Activated naive CD4-positive, alpha-beta T cell treated with anti-CD3 and anti-CD28 coated beads, Interleukin-2, amount 10 ng/mL, durations not matched to agents 7 days and 5 days (primary cell): ENCODE data around the gene RALA.
A peak's percentile ranks its signal among the peaks of the same experiment; 100 is the strongest.
"Not testable (repeated sequence)": the region's sequence is repeated elsewhere in the genome, so short reads cannot be mapped to it uniquely, and the experiment has no call there.

Experiments used
- CTCF ChIA-PET: fragments of 350-600 bp; sonication (Branson Sonifier 250); formaldehyde crosslinking; loops from one replicate; lab custom pipeline; 2021; ENCODE audit warnings: antibody characterized with exemption; lab: Charles Lee
- DNase-seq: peaks from one replicate; pipeline ENCODE4 v3.0.0-alpha.2; 2020
- H3K27ac Mint-ChIP-seq: one replicate; pipeline ENCODE4 v1.8.0; 2021; ENCODE audit warnings: mild to moderate bottlenecking, moderate library complexity, mixed read lengths
- H3K27me3 Mint-ChIP-seq: one replicate; pipeline ENCODE4 v1.8.0; 2021; ENCODE audit warnings: mild to moderate bottlenecking, mixed read lengths
- H3K36me3 Mint-ChIP-seq: one replicate; pipeline ENCODE4 v1.8.0; 2021; ENCODE audit warnings: mixed read lengths
- H3K4me1 Mint-ChIP-seq: one replicate; pipeline ENCODE4 v1.8.0; 2021; ENCODE audit warnings: mixed read lengths
- H3K4me3 Mint-ChIP-seq: one replicate; pipeline ENCODE4 v1.8.0; 2021; ENCODE audit warnings: mild to moderate bottlenecking, moderate library complexity, mixed read lengths
- H3K9me3 Mint-ChIP-seq: one replicate; pipeline ENCODE4 v1.8.0; 2021; ENCODE audit warnings: mixed read lengths

The RALA gene

DNA sequence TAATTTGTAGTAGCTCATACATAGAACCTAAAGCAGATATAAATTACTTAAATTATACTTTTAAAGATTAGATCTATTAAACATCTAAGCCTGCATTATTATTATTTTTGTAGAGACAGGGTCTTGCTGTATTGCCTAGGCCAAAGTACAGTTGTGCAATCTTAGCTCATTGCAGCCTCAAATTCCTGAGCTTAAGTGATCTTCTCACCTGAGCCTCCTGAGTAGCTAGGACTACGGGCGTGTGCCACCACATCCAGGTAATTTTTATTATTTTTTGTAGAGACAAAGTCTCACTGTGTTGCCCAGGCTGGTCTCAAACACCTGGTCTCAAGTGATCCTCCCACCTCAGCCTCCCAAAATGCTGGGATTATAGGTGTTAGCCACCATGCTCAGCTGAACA lies 46.7 kb downstream of the RALA start:
- CTCF ChIA-PET, result interaction anchor here (1.4 kb wide), 1 partner anchor 92 kb away, joined by 4 read pairs; no protein-coding TSS in a partner anchor
- peaks cover 12% of the 10 kb centered on the region for H3K36me3 Mint-ChIP-seq
- H3K4me3 Mint-ChIP-seq, result no peak overlapping the region
- no peak for DNase-seq
- H3K27me3 Mint-ChIP-seq, result no peaks in the 10 kb centered on the region
- no peak overlapping the region for H3K27ac Mint-ChIP-seq
- no peaks in the 10 kb centered on the region for H3K9me3 Mint-ChIP-seq
- peaks cover 5% of the 10 kb centered on the region for H3K4me1 Mint-ChIP-seq

DNA sequence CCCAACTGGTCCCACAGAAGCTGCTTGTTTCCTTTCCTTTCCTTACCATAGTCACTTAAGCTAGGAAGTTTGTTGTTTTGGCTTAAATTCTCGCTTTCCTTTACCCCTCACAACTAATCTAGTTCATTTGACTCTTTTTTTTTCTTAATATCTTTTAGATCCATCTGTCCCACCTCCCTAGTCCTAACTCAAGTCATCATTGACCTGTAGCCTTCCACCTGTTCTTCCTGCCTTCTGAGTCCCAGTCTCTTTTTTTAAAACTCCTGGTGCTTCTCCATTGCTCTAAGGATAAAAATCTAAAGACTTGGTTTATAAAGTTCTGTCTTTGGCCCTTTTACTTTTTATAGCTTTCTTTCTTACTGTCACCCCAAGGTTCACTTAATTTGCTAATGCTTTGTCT lies 47.6 kb downstream of the RALA start:
- Mint-ChIP-seq H3K27me3 (no peaks in the 10 kb centered on the region), H3K4me1 (peaks cover 5% of the 10 kb centered on the region), H3K4me3 (no peak overlapping the region), H3K36me3 (peaks cover 17% of the 10 kb centered on the region), H3K27ac (no peak overlapping the region), H3K9me3 (no peaks in the 10 kb centered on the region)
- CTCF ChIA-PET, result interaction anchor here (1.4 kb wide), 1 partner anchor 93 kb away, joined by 4 read pairs; no protein-coding TSS in a partner anchor
- no peak for DNase-seq

DNA sequence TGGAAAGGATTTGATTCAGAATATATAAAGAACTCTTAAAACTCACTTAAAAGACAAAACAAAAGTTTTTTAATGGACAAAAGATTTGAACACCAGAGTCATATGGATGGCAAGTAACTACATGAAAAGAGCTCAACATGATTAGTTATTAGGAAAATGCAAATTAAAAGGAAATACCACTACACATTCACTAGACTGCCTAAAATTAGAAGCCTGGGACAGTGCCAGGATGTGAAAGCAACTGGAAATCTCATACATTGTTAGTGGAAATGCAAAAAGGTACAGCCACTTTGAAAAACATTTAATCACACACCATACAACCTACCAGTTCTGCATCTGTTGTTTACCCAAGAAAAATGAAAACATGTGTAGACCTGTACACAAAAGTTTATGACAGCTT lies 48.8 kb downstream of the RALA start:
- CTCF ChIA-PET, result interaction anchor here (1.1 kb wide), 1 partner anchor 74 kb away, joined by 3 read pairs; no protein-coding TSS in a partner anchor
- Mint-ChIP-seq H3K27me3 (no peaks in the 10 kb centered on the region), H3K27ac (no peak overlapping the region), H3K9me3 (no peaks in the 10 kb centered on the region), H3K4me3 (no peak overlapping the region), H3K4me1 (peaks cover 5% of the 10 kb centered on the region), H3K36me3 (peaks cover 24% of the 10 kb centered on the region)
- no peak for DNase-seq

DNA sequence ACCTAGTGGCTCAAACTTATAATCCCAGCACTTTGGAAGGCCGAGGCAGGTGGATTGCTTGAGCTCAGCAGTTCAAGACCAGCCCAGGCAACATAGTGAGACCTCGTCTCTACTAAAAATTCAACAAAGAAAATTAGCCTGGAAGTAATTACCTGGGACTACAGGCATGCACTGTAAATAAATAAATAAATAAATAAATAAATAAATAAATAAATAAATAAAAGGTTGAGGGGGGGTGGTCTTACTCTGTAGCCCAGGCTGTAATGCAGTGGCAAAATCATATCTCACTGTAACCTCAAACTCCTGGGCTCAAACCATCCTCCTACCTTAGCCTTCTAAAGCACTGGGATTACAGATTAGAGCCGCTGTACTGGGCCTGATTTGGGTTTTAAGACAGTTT lies 50.5 kb downstream of the RALA start:
- H3K9me3 Mint-ChIP-seq, result no peaks in the 10 kb centered on the region
- no peak overlapping the region for H3K27ac Mint-ChIP-seq
- H3K4me3 Mint-ChIP-seq, result no peak overlapping the region
- H3K4me1 Mint-ChIP-seq, result no peaks in the 10 kb centered on the region
- CTCF ChIA-PET, result interaction anchor here (1.2 kb wide), 1 partner anchor 23 kb away, joined by 3 read pairs; no protein-coding TSS in a partner anchor
- H3K27me3 Mint-ChIP-seq, result no peaks in the 10 kb centered on the region
- DNase-seq, result no peak
- H3K36me3 Mint-ChIP-seq, result peaks cover 18% of the 10 kb centered on the region

DNA sequence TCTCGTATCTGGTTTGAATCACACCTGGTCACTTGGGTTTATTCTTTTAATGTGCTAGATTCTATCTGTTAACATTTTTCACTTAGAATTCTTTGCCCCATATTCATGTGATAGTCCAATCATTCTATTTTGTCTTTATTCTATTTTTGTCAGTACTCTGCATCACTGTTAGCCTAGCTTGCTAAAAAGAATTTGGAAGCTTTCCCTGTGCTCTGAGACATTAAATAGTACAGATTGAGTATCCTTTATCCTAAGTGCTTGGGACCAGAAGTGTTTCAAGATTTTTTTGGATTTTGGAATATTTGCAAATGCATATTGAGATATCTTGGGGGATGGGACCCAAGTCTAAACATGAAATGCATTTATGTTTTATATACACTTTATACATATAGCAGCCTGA lies 51.0 kb downstream of the RALA start:
- H3K27ac Mint-ChIP-seq, result no peak overlapping the region
- CTCF ChIA-PET, result interaction anchor here (1.2 kb wide), 1 partner anchor 22 kb away, joined by 3 read pairs; no protein-coding TSS in a partner anchor
- H3K9me3 Mint-ChIP-seq, result no peaks in the 10 kb centered on the region
- DNase-seq, result no peak
- no peaks in the 10 kb centered on the region for H3K4me1 Mint-ChIP-seq
- no peaks in the 10 kb centered on the region for H3K27me3 Mint-ChIP-seq
- H3K36me3 Mint-ChIP-seq, result peaks cover 21% of the 10 kb centered on the region
- no peak overlapping the region for H3K4me3 Mint-ChIP-seq

DNA sequence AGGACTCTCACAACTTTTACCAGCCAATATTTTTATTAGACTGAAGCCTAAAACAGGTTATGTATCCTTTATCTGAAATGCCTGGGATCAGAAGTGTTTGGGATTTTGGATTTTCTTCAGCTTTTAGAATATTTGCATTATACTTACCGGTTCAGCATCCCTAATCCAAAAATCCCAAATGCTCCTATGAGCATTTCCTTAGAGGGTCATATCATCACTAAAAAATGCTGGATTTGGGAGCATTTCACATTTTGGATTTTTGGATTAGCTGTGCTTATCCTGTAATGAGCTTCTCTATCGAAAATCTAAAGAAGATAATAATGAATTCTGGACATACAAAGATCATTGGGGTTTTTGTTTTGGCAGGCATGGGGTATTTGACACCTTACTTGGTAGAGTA lies 53.0 kb downstream of the RALA start:
- no peak overlapping the region for H3K4me3 Mint-ChIP-seq
- no peaks in the 10 kb centered on the region for H3K27me3 Mint-ChIP-seq
- CTCF ChIA-PET, result no interaction called here
- no peak overlapping the region for H3K27ac Mint-ChIP-seq
- no peak for DNase-seq
- no peaks in the 10 kb centered on the region for H3K4me1 Mint-ChIP-seq
- H3K9me3 Mint-ChIP-seq, result no peaks in the 10 kb centered on the region
- H3K36me3 Mint-ChIP-seq, result peaks cover 21% of the 10 kb centered on the region

DNA sequence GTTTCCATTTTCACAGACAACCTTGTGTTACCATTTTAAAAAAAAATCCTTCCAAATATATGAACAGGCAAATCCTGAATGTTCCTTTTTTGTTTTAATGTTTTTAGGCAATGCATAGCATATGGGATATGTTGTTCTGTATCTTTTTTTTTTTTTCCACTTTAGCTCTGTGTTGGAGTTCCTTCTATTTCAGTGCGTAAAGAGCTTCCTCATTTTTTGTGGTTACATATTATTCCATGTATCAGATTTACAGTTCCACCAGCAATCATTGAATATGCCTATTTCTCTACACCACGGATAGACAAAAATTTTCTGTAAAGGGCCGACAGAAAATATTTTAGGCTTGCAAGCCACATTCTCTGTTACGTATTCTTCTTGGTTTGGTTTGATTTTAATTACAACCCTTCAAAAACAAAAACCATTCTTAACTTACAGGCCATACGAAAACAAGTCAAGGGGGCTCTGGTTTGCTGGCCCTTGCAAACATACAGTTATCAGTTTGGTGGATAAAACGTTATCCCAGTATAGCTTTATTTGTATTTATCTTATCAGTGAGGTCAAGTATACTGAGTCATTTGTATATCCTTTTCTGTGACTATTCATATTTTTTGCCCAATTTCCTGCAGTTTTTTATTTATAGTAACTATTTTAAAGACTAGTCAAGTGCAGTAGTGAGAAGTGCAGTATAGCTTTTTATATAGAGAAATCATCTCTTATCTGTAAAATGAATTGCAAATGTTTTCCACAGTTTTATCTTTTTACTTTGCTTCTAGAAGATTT lies 55.7 kb downstream of the RALA start:
- Mint-ChIP-seq H3K36me3 (peaks cover 25% of the 10 kb centered on the region), H3K27ac (no peak overlapping the region), H3K27me3 (no peaks in the 10 kb centered on the region), H3K4me1 (peaks cover 3% of the 10 kb centered on the region), H3K9me3 (no peaks in the 10 kb centered on the region), H3K4me3 (no peak overlapping the region)
- CTCF ChIA-PET, result no interaction called here
- DNase-seq, result no peak

DNA sequence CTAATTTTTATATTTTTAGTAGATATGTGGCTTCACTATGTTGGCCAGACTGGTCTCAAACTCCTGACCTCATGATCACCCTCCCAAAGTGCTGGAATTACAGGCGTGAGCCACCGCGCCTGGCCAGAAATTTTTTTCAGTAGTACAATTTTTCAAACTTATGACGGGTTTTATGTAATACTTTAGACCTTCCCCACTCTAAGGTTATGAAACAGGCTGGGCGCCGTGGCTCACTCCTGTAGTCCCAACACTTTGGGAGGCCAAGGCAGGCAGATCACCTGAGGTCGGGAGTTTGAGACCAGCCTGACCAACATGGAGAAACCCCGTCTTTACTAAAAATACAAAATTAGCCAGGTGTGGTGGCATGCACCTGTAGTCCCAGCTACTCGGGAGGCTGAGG lies 56.5 kb downstream of the RALA start:
- H3K27me3 Mint-ChIP-seq, H3K4me1 Mint-ChIP-seq, H3K27ac Mint-ChIP-seq, H3K4me3 Mint-ChIP-seq, CTCF ChIA-PET, H3K9me3 Mint-ChIP-seq, DNase-seq: not testable (repeated sequence)
- peaks cover 25% of the 10 kb centered on the region for H3K36me3 Mint-ChIP-seq

DNA sequence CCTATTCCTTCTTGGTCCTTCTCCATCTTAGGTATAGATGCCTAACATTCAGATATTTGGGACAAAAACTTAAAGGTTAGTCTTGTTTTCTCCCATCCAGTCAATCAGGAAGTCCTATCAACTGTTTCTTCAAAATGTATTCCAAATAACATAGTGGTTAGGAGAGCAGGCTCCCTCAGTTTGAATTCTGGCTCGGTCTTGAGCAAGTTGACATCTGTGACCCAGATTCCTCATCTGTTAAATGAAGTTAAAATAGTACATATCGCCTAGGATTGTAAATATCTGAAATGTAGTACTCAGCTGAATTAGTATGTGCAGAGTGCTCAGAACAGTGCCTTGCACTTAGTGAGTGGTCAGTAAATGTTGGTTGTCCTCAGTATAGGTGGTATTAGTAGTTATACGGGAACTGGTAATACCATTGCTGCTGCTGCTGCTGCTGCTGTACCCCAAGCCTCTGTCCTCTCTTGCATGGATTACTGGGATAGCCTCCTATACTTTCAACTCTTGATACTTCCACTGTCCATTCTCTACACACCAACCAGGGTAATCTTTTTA lies 58.6 kb downstream of the RALA start:
- CTCF ChIA-PET, result no interaction called here
- Mint-ChIP-seq H3K36me3 (peaks cover 15% of the 10 kb centered on the region), H3K27ac (no peak overlapping the region)

DNA sequence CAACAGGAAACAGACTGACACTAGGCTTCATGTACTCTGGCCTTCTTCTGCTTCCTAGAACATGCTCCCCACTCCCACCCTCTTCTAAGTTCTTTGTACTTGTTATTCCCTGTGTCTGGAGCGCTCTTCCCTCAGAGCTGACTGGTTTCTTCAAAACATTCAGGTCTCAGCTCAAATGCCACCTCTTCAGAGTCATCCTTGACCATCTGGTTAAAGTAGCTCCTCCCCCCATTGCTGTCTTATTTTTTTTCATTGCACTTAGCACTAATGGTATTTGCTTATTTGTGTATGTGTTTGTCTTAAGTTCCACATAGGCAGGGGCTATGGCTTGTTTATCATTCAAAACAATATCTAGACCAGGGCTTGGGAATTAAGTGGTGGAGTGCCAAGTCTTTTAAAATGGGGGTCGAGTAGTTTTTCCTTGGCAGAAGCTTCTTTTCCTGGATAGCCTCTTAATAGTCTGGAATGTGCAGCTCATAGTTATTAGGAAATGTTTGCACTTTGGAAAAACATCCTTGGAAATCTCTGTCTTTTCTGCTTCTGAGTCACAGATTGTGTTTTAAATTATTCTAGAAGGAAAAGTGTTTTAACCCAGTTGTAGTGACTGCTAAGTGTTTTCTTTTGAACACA lies 60.0 kb downstream of the RALA start:
- H3K27me3 Mint-ChIP-seq, result no peaks in the 10 kb centered on the region
- CTCF ChIA-PET, result no interaction called here
- H3K4me3 Mint-ChIP-seq, result no peak overlapping the region
- no peak for DNase-seq
- peaks cover 5% of the 10 kb centered on the region for H3K4me1 Mint-ChIP-seq
- peaks cover 16% of the 10 kb centered on the region for H3K36me3 Mint-ChIP-seq
- peak overlapping the region; percentile 53 for H3K27ac Mint-ChIP-seq
- no peaks in the 10 kb centered on the region for H3K9me3 Mint-ChIP-seq

More for the DNA sequence above, 58.6 kb downstream of the RALA start:
- no peaks in the 10 kb centered on the region for H3K9me3 Mint-ChIP-seq
- no peak overlapping the region for H3K4me3 Mint-ChIP-seq
- peaks cover 5% of the 10 kb centered on the region for H3K4me1 Mint-ChIP-seq
- DNase-seq, result no peak
- no peaks in the 10 kb centered on the region for H3K27me3 Mint-ChIP-seq

DNA sequence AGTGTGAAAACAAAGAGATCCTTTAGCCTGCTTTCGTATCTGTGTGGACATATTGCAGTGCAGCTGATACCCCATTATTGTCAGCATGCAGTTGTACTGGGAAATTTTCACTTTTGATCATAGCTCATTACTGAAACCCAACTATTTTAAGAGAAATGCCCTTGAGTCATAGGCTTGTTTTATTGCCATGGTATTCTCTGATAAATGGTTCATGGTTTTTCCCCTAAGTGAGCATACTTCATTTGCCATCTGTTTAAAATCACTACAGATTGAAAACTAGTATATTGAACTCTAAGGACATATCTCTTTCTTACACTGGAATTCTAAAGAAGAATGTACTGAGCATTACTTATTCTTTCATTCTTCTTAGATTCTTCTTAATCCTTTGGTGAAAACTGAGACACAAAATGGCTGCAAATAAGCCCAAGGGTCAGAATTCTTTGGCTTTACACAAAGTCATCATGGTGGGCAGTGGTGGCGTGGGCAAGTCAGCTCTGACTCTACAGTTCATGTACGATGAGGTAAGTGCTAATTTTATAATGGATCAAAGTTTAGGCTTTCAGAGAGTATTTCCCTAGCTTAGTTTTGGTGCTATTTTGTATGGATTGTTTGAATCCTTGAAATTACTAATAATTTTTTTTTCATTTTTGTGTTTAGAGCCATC lies 63.0 kb downstream of the RALA start:
- Mint-ChIP-seq H3K4me3 (no peak overlapping the region), H3K27ac (no peak overlapping the region), H3K27me3 (no peaks in the 10 kb centered on the region), H3K36me3 (peaks cover 32% of the 10 kb centered on the region), H3K4me1 (peaks cover 5% of the 10 kb centered on the region), H3K9me3 (no peaks in the 10 kb centered on the region)
- CTCF ChIA-PET, result interaction anchor here (1.0 kb wide), 1 partner anchor 107 kb away, joined by 3 read pairs; no protein-coding TSS in a partner anchor
- DNase-seq, result no peak

DNA sequence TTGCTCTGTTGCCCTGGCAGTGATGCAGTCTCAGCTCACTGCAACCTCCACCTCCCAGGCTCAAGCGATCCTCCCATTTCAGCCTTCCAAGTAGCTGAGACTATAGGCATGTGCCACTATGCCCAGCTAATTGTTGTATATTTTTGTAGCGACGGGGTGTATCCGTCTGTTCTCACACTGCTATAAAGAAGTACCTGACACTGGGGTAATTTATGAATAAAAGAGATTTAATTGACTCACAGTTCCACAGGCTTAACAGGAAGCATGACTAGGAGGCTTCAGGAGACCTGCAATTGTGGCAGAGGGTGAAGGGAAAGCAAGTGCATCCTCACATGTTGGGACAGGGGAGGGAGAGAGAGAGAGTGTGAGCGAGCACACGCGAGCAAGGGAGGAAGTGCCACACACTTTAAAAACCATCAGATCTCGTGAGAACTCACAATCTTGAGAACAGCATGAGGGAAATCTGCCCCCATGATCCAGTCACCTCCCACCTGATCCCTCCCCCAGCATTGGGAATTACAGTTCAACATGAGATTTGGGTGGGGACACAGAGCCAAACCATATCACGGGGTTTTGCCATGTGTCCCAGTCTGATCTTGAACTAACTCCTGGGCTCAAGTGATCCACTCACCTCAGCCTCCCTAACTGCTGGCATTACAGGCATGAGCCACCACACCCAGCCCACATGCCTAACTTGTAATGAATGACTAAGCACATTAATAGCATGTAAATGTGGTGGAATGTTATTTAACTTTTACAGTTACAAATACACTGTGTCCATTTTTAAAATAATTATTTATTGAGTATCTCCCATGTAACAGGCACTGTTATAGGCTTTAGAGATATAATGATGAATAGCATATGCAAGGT lies 65.5 kb downstream of the RALA start:
- Mint-ChIP-seq H3K9me3 (peaks cover 2% of the 10 kb centered on the region), H3K36me3 (peaks cover 40% of the 10 kb centered on the region), H3K27ac (no peak overlapping the region), H3K4me3 (no peak overlapping the region), H3K27me3 (no peaks in the 10 kb centered on the region), H3K4me1 (peaks cover 2% of the 10 kb centered on the region)
- DNase-seq, result no peak
- CTCF ChIA-PET, result interaction anchor here (0.6 to 1.0 kb wide), 2 partner anchors 109 to 216 kb away, joined by 3 to 4 read pairs; no protein-coding TSS in a partner anchor

DNA sequence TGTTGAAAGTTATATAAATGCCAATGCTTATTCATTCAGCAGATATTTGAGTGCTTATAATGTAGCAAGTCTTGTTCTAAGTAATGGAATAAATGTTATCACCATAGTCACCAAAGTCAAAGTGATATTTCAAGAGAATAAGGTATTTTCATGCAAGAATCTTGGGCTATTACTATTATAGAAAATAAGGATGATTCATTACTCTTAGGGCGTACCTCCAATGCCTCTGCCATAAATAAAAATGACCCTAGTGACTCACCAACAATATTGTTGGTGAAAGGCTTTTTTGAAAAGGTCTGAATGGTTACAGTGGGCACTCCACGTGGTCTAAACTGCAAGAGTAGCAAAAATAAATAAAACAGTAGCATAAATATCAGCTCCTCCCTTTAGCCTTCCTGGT lies 68.4 kb downstream of the RALA start:
- no peak for DNase-seq
- Mint-ChIP-seq H3K36me3 (peaks cover 44% of the 10 kb centered on the region), H3K9me3 (peaks cover 2% of the 10 kb centered on the region), H3K27ac (no peak overlapping the region), H3K27me3 (no peaks in the 10 kb centered on the region), H3K4me1 (no peaks in the 10 kb centered on the region), H3K4me3 (no peak overlapping the region)
- CTCF ChIA-PET, result no interaction called here
